Stimulated activated naive CD4-positive, alpha-beta T cell (primary cell): ENCODE measurements around the gene PITPNM3.

Experiments
- DNase-seq, 6 experiments: peaks; one replicate each; lab custom pipeline; 2025; lab: John Stamatoyannopoulos, UW

Gene PITPNM3

DNA sequence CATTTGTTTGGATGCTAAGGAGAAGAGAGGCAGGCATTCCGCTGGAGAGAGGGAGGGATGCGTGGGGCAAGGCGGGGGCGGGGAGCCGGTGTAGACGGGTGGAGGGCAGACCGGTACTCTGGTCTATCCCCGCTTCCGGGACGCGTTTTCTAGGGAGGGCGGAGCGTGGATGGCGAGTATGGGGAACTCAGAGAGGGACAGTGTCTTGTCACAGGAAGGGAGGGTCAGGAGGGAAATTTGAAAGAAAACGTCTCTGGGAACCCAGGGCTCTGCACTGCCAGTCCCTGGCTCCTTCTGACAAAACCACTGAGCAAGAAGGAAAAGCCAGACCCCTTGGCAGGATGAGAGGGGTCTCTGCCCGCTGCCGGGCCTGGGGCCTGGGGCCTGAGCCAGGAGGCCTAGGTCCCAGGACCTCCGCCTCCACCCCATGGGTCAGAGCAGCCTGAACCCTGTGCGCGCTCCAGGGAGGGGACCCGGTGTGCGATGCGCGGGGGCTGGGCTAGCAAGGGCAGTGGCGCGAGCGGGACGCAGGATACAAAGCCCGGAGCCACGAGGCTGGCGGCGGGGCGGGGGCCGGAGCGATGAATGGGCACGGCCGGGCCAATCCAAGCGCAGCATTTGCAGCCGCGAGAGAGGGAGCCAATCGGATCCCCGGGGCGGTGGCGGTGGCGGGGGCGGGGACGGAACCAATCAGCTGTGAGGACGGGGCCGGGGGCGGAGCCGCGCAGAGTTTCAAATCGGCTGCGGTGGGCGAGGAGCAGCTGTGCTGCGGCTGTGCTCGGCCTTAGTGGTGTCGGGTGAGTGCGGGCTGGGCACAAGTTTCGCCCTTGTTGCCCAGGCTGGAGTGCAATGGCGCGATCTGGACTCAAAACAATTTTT lies 112.4 kb downstream of the PITPNM3 start, which contains the start of gene PIMREG:
Gene PIMREG (plus strand): TSS at position 764 of the 879 bp plus-strand sequence. CDS start 656 bp downstream, outside the sequence.
- peak; percentile 75 to 91 (median 84) for DNase-seq

DNA sequence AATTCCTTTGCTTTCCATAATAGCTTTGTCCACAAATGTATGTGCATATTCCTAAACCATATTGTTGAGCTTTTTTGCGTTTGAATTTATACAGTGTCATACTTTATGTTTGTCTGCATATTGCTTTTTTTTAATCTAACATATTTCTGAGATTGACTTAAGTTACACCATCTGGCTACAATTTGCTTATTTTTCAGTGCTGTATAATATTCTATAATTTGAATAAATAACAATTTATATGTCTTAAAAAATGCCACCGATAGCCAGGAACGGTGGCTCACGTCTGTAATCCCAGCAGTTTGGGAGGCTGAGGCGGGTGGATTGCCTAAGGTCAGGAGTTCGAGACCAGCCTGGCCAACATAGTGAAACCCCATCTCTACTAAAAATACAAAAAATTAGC lies 113.6 kb downstream of the PITPNM3 start:
- no peak for DNase-seq

- no peak for DNase-seq
Measured at GRCh38 chr17:6439951-6440350, 116.4 kb downstream of the PITPNM3 start.

GRCh38 chr17:6437956-6438355 lies 118.4 kb downstream of the PITPNM3 start:
- DNase-seq, result no peak

DNA sequence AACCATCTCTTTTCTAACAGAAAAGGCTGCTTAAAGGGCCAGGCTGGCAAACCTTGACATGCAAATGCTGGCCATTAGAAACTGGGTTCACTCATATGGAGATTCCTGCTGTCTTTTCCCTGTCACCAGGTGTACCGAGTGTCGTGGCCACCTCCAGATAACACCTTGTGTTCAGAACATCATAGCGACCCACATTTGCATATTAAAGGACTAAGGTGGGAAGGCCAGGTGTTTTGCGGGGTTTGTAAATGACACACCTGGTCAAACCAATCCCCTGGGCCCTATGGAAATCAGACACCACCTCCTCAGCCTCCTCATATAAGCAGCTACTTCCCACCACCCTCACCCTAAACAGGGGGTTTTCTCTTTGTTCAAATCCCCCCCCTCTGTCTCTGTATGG lies 118.9 kb downstream of the PITPNM3 start:
- no peak for DNase-seq

GRCh38 chr17:6435968-6436367 lies 120.4 kb downstream of the PITPNM3 start:
- DNase-seq, result peak; percentile 18 to 61 (median 50)

- no peak for DNase-seq
Measured at GRCh38 chr17:6435051-6435450, 121.3 kb downstream of the PITPNM3 start, which contains the start of gene AIPL1. Gene AIPL1, minus strand, starts transcription at chr17:6435121. Its CDS starts 17 bp downstream, at chr17:6435104.

DNA sequence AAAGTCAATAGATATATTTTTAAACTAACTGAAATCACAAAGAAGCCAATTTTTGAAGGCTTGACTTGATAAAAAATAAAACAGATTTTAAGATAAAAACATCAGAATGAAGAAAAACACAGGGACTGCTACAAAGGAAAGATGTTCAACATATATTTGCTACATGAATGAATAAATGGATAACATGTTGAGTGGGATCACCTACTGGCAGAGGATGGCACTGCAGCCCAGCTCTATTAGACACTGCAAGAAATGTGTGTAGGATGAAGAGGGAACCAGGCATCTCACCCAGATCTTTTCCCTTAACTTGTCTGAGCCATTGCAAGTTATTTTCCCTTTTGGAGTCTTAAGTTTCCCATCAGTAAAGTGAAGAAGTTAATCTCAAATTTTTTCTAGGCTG lies 125.6 kb downstream of the PITPNM3 start:
- no peak for DNase-seq

DNA sequence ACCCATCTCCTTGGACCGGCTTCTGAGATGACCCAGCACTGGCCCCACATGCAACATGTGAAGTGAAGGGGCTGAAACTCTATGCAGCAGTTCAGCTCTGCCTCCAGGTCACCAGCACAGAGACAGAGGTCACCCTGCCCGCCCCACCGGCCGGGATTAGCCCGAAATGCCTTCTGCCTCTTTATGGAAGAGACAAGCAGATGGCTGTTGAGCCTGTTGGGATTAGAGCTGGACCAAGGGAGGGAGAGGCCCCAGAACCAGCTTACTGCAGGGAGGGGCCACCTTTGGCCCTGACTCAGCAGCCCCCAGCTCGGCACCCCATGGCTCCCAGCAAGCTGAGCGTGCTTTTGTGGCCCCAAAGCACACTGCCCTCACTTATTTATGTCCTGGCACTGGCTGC lies 127.1 kb downstream of the PITPNM3 start:
- DNase-seq, result no peak

- no peak for DNase-seq
Measured at GRCh38 chr17:6428207-6428965, 128.0 kb downstream of the PITPNM3 start.

DNA sequence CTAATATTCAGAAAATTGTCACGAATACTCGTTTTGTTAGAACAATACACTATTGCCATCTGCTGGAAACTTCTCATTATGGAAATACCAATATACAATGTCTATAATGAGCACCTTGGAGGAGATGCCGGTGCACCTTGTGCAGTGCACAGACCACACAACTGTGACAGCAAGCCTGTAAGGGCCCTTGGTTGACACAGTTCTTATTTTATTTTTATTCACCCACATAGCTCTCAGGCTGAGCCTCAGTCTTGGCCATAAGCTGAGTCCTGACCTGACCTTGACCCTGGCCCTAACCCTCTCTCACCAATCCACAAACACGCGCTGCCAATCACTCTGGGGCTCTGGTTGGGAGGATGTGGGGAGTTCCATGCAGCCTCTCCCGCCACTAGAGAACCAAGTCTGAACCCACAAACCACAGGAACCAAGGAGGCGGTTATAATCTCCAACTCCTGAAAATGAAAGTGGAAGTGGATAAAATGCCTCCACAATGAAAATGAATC lies 129.0 kb downstream of the PITPNM3 start:
- DNase-seq, result peak in 5 of 6 experiments; percentile 8 to 62 (median 39)

GRCh38 chr17:6426356-6427101 lies 129.8 kb downstream of the PITPNM3 start:
- no peak for DNase-seq

DNA sequence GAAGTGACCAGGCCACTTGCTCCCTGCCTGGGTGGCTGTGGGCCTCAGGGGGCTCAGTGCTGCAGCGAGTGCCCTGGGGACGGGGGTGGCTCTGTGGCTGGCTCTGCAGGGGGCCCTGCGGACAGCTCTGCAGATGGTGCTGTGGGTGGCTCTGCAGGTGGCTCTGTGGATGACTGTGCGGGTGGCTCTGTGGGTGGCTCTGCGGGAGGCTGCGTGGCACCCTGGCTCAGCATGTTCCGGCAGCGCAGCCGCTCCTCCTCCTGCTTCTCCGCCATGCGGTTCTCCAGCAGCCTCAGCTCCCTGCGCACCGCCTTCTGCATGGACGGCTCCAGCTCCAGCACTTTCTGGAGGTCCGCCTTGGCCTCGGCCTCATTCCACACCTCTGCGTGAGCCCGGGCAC lies 130.9 kb downstream of the PITPNM3 start:
- DNase-seq, result no peak

GRCh38 chr17:6423931-6424330 lies 132.4 kb downstream of the PITPNM3 start:
- DNase-seq, result no peak

DNA sequence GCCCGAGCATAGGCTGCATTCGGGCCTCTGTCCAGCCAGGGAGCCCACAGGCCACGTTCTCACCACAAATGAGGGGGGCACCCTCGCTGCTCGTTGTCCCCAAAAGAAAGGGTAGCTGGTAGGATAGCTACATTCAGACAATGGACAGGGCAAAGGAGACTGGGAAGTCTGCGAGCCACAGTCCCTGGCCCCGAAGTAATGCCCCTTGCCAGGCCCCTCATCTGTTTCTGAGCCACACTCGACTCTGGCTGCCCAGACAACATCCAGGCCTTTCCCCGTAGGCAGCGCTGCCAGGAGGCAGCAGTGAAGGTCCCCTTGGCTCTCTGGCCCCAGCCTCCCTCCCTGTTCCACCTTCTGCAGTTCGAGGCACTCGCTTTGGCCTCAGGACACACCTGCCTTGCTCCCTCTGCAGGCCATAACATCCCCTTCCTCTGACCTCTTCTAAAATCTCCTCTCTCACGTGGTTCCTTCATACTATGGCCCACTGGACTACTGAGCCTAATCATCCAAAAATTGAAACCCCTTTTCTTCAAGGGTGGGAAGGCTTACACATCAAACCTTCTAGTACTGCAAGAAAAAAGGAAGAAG lies 133.6 kb downstream of the PITPNM3 start:
- no peak for DNase-seq

DNA sequence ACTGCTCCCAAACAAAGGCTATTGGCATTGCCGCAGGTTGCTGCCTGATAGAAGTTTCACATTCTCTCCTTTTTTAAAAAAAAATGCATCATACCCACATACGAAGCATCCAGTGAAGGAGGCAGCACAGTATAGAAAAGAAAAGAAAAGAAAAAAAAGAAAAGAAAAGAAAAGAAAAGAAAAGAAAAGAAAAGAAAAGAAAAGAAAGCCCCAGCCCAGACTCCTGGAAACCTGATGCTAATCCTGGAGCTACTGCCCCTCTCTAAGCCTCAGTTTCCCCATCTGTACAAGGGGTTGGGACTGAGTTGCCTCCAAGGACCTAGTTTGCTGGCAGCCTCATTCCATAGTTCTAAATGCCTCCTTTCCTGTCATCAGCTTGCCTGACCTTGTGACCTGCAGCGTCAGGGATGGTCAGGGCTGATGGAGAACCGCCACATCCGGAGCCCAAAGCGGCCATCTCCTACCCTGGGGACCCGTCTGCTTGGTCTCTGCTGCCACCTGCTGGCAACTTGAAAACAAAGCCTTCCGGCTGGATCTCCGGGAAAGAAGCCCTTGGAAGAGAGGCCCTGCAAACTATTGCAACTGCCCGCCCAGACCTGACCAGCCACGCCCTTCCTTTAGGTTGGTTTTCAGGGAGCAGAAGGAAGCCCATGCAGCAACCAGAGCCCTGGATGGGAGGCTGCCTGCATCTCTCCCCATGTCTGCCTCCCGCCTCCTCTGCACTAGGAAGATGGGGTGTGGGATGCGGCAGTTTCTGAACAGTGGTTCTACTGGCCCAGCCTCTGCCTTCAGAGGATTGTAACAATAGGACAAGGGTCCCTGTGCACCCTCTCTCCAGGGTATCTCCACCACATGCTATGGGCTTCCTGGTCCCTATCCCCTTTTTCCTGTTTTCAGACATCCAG lies 134.4 kb downstream of the PITPNM3 start:
- peak; percentile 18 to 70 (median 51) for DNase-seq

GRCh38 chr17:6420173-6420641 lies 136.1 kb downstream of the PITPNM3 start:
- DNase-seq, result peak in 2 of 6 experiments; percentile 8 to 10

GRCh38 chr17:6415616-6416015 lies 140.7 kb downstream of the PITPNM3 start:
- no peak for DNase-seq

- DNase-seq, result no peak
Measured at GRCh38 chr17:6413065-6413464, 143.3 kb downstream of the PITPNM3 start.

DNA sequence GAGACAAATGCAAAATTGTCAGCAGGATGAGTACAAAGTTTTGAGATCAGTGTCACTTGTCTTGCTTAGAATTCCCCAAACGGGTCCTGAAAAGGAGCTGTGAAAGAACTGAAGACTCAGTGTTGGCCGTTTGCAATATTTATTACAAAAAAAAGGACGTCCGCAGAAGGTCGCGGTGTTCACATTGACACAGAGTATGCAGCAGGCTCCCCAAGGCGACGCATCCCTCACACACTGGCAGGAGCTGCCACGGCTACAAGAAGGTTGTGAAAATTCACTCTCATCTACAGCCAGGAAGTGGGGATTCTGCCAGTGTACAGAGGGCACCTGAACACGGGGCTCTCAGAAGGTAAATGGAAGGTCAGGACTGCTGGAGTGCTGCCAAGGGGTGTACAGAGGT lies 147.6 kb downstream of the PITPNM3 start:
- no peak for DNase-seq
